ENCODE results near the gene ERFE. TPM values are rescaled to one million over a fixed set of nuclear protein-coding genes. Genes with fewer than 3 reads are reported as not detected.
A peak's percentile ranks its signal among the peaks of the same experiment; 100 is the strongest.

Gene ERFE
- total RNA-seq, 1 experiment from 2014 or later: 2.8 TPM

DNA sequence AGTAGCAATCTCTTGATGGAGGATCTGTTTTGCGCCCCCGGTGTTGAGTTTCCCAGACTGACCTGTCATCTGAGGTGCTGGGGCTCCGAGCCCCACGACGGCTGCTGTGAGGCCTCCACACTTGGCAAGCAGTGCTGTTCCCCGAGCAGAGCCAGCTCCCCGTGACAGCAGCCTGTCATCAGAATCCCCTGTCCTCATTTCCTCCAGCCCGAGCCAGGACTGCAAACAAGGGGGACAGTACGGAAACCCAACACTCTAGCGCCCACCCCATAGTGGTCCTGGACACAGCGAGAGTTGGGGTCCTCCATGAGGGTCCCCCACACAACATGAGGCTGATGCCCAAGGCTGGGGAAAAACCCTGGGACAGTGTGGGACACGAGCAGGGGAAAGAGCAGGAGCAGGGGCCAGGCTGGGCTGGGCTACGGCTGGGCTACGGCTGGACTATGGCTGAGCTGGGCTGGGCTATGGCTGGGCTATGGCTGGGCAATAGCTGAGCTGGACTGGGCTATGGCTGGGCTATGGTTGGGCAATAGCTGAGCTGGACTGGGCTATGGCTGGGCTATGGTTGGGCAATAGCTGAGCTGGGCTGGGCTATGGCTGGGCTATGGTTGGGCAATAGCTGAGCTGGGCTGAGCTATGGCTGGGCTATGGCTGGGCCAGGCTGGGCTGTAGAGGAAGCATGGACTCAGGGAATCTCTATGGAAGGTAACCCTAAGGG lies 21.8 kb upstream of the ERFE start:
- Histone ChIP-seq H4K20me1 (ENCODE audit: insufficient read depth, low read depth, low read length) (no peaks in the 10 kb centered on the region), H3K79me2 (ENCODE audit: low read length) (no peaks in the 10 kb centered on the region), H3K4me3 (ENCODE audit: low read length) (no peak overlapping the region), H3K4me2 (ENCODE audit: low read depth, low read length, poor library complexity, severe bottlenecking) (no peak overlapping the region), H3K9me2 (replicated peaks; ENCODE audit: insufficient read depth, low read length) (no peaks in the 10 kb centered on the region), H3K36me3 (ENCODE audit: insufficient read depth, low read length) (no peaks in the 10 kb centered on the region), H3K9me3 (ENCODE audit: low read length) (no peaks in the 10 kb centered on the region), H3K9ac (ENCODE audit: low read length) (no peak overlapping the region), H3K4me1 (ENCODE audit: low read length) (peaks cover 16% of the 10 kb centered on the region), H3K27ac (ENCODE audit: low read length) (no peak overlapping the region), H2AFZ (ENCODE audit: low read length) (no peak overlapping the region), H3K27me3 (ENCODE audit: low read length) (no peaks in the 10 kb centered on the region)
- no peak for DNase-seq

DNA sequence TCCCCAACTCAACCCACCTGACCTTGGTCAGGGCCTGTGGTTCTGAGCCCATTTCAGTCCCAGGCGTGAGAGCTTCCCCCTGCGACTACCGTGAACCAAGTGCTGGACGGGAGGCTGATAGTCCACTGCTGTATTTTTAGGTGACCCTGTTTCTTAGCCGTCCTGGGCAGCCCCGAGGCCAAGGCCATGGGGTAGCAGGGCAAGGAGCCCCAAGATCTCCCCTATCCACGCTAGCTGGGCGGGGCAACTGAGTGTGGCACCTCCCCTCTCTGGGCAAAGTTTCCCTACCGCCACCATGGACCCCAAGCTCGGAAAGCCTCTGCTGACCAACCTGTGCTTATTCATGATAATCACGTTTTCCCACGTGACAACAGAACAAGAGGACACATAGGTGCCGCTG lies 20.9 kb upstream of the ERFE start:
- no peak overlapping the region for H3K27ac ChIP-seq (ENCODE audit: low read length)

DNA sequence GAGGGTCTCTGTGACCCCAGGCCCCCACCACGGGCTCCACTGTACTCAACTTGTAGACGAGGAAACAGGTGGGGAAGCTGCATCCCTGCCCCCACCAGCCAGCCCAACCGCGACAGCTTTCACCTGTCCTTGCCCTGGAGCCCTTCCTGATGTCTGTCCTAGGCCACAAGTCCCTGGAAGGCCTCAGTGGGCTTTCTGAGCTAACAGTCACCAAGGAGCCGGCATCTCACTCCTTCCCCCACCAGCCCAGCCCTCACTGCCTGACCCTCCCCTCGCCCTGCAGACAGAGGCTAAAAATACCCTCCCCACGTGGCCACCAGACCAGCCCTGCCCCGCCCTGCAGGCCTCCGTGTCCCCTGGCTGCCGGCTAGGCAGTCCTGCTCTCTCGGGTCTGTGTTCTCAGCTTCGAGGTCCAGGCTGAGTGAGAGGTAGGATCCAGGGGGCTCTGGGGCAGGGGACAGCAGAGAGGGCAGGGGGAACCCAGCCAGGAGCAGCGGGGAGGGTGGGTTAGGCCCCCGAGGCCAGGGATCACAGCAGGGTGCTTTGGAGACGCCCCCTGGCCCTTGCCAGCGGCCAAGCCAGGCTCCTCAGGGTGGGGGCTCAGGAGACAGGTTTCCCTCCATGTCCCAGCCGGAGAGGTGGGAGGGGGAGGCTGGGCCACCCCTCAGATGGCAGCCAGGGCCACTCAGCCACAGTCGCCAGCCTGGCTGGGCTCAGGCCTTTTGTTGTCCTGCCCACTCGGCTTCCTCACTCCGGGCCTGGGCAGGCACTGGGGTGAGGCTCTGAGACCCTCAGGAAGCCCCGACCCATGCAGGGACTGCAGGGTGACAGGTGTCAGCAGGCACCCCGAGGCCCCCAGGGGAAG lies 20.2 kb upstream of the ERFE start, which contains the start of gene KLHL30:
Gene KLHL30, plus strand, starts transcription at position 338 of the 865 bp plus-strand sequence. CDS start 2,087 bp downstream, outside the sequence.
- Histone ChIP-seq H3K36me3 (ENCODE audit: insufficient read depth, low read length) (no peaks in the 10 kb centered on the region), H3K4me1 (ENCODE audit: low read length) (peaks cover 16% of the 10 kb centered on the region), H3K27me3 (ENCODE audit: low read length) (no peaks in the 10 kb centered on the region), H2AFZ (ENCODE audit: low read length) (no peak within 1 kb of the TSS), H3K4me3 (ENCODE audit: low read length) (peak within 1 kb of the TSS; percentile 38; the same call in 1 of the 2 replicates), H4K20me1 (ENCODE audit: insufficient read depth, low read depth, low read length) (no peaks in the 10 kb centered on the region), H3K27ac (ENCODE audit: low read length) (no peak within 1 kb of the TSS), H3K4me2 (ENCODE audit: low read depth, low read length, poor library complexity, severe bottlenecking) (peak within 1 kb of the TSS; percentile 60), H3K9me3 (ENCODE audit: low read length) (no peaks in the 10 kb centered on the region), H3K79me2 (ENCODE audit: low read length) (no peaks in the 10 kb centered on the region), H3K9me2 (replicated peaks; ENCODE audit: insufficient read depth, low read length) (no peaks in the 10 kb centered on the region), H3K9ac (ENCODE audit: low read length) (peak within 1 kb of the TSS; percentile 14; the same call in 1 of the 2 replicates)
- DNase-seq: no peak

More for the DNA sequence above, 20.9 kb upstream of the ERFE start:
- DNase-seq: no peak
- Histone ChIP-seq H3K4me1 (ENCODE audit: low read length) (peaks cover 16% of the 10 kb centered on the region), H3K4me2 (ENCODE audit: low read depth, low read length, poor library complexity, severe bottlenecking) (no peak overlapping the region), H3K79me2 (ENCODE audit: low read length) (no peaks in the 10 kb centered on the region), H3K9me3 (ENCODE audit: low read length) (no peaks in the 10 kb centered on the region), H2AFZ (ENCODE audit: low read length) (no peak overlapping the region), H3K4me3 (ENCODE audit: low read length) (no peak overlapping the region), H4K20me1 (ENCODE audit: insufficient read depth, low read depth, low read length) (no peaks in the 10 kb centered on the region), H3K36me3 (ENCODE audit: insufficient read depth, low read length) (no peaks in the 10 kb centered on the region), H3K9ac (ENCODE audit: low read length) (no peak overlapping the region), H3K27me3 (ENCODE audit: low read length) (no peaks in the 10 kb centered on the region), H3K9me2 (replicated peaks; ENCODE audit: insufficient read depth, low read length) (no peaks in the 10 kb centered on the region)

DNA sequence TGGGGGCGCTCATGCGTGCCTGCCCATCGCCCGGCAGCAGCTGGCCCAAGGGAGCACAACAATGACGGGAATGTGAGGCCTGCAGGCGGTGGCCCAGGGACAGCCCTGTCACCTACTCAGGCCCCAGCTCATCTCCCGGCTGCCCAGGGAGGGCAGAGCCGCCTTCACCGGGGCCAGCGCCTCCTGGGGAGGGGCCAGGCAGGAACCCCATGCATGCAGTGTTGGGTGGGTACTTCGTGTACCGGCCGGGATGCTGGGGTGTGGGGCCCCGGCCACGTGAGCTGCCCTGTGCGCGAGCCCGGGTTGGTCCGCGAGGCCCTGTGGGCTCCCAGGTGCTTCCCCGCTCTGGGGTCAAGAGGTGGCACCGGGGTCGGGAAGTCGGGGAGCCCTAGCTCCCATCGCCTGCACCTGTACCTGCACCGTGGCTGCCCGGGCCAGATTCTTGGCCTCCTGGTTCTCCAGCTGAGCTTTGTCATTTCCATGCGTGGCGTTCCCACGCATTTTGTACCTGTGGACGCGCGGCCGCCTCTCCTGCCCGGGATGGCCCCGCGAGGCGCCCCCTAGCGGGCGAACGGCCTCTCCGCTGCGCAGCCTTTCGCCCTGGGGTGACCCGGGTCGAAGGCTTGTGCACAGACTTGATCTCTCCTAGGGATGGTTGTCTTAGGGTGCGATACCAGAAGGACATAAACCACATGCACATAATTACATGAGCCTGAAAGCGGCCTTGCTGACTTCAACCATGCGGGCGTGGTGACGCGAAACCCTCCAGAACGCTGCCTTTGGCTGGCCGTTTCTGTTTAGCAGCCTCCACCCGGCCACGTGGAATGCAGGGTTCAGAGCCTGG lies 19.4 kb upstream of the ERFE start:
- Histone ChIP-seq H3K27me3 (ENCODE audit: low read length) (no peaks in the 10 kb centered on the region), H3K4me3 (ENCODE audit: low read length) (peak overlapping the region; percentile 38; the same call in 1 of the 2 replicates), H3K9me3 (ENCODE audit: low read length) (no peaks in the 10 kb centered on the region), H4K20me1 (ENCODE audit: insufficient read depth, low read depth, low read length) (no peaks in the 10 kb centered on the region), H3K9me2 (replicated peaks; ENCODE audit: insufficient read depth, low read length) (no peaks in the 10 kb centered on the region), H3K27ac (ENCODE audit: low read length) (no peak overlapping the region), H3K36me3 (ENCODE audit: insufficient read depth, low read length) (no peaks in the 10 kb centered on the region), H3K4me1 (ENCODE audit: low read length) (peaks cover 16% of the 10 kb centered on the region), H3K79me2 (ENCODE audit: low read length) (no peaks in the 10 kb centered on the region), H3K4me2 (ENCODE audit: low read depth, low read length, poor library complexity, severe bottlenecking) (peak overlapping the region; percentile 60), H2AFZ (ENCODE audit: low read length) (no peak overlapping the region), H3K9ac (ENCODE audit: low read length) (peak overlapping the region; percentile 14; the same call in 1 of the 2 replicates)
- DNase-seq: peak; percentile 84

DNA sequence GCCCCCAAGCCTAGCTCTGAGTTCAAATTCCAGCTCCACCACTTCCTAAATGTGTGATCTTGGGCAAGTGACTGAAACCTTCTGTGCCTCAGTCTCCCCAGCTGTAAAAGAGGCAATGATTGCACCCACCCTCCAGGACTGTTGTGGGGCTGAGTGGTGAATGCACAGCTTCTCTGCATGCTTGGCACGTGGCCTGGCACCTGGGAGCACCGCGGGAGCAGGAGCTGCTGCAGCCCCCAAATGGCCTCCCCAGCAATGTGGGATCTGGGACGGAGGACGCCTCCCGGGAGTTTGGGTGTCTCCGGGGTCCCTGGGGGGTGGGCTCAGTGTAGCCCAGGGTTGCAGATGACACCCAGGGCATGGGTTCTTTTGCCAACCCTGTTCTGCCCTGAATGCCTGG lies 18.7 kb upstream of the ERFE start:
- Histone ChIP-seq H3K79me2 (ENCODE audit: low read length) (no peaks in the 10 kb centered on the region), H3K27ac (ENCODE audit: low read length) (no peak overlapping the region), H3K36me3 (ENCODE audit: insufficient read depth, low read length) (no peaks in the 10 kb centered on the region), H3K9me3 (ENCODE audit: low read length) (no peaks in the 10 kb centered on the region), H3K4me2 (ENCODE audit: low read depth, low read length, poor library complexity, severe bottlenecking) (no peak overlapping the region), H3K9ac (ENCODE audit: low read length) (no peak overlapping the region), H4K20me1 (ENCODE audit: insufficient read depth, low read depth, low read length) (no peaks in the 10 kb centered on the region), H2AFZ (ENCODE audit: low read length) (no peak overlapping the region), H3K27me3 (ENCODE audit: low read length) (no peaks in the 10 kb centered on the region), H3K4me3 (ENCODE audit: low read length) (no peak overlapping the region), H3K9me2 (replicated peaks; ENCODE audit: insufficient read depth, low read length) (no peaks in the 10 kb centered on the region), H3K4me1 (ENCODE audit: low read length) (peaks cover 16% of the 10 kb centered on the region)
- DNase-seq: no peak

DNA sequence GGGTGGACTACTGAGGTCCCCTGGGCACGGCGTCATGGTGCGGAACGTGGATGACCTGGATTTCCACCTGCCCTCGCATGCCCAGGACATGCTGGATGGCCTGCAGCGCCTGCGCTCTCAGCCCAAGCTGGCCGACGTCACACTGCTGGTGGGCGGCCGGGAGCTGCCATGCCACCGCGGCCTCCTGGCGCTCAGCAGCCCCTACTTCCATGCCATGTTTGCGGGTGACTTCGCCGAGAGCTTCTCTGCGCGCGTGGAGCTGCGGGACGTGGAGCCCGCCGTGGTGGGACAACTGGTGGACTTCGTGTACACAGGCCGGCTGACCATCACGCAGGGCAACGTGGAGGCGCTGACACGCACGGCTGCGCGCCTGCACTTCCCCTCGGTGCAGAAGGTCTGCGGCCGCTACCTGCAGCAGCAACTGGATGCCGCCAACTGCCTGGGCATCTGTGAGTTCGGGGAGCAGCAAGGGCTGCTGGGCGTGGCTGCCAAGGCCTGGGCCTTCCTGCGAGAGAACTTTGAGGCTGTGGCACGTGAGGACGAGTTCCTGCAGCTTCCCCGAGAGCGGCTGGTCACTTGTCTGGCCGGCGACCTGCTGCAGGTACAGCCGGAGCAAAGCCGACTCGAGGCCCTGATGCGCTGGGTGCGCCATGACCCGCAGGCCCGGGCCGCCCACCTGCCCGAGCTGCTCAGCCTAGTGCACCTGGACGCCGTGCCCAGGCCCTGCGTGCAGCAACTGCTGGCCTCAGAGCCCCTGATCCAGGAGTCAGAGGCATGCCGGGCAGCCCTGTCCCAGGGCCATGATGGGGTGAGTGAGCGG lies 17.8 kb upstream of the ERFE start:
- Histone ChIP-seq H4K20me1 (ENCODE audit: insufficient read depth, low read depth, low read length) (no peaks in the 10 kb centered on the region), H3K9ac (ENCODE audit: low read length) (no peak overlapping the region), H3K36me3 (ENCODE audit: insufficient read depth, low read length) (no peaks in the 10 kb centered on the region), H3K27me3 (ENCODE audit: low read length) (no peaks in the 10 kb centered on the region), H3K79me2 (ENCODE audit: low read length) (no peaks in the 10 kb centered on the region), H3K4me1 (ENCODE audit: low read length) (peaks cover 16% of the 10 kb centered on the region), H3K4me3 (ENCODE audit: low read length) (no peak overlapping the region), H2AFZ (ENCODE audit: low read length) (no peak overlapping the region), H3K9me3 (ENCODE audit: low read length) (no peaks in the 10 kb centered on the region), H3K9me2 (replicated peaks; ENCODE audit: insufficient read depth, low read length) (no peaks in the 10 kb centered on the region), H3K27ac (ENCODE audit: low read length) (no peak overlapping the region), H3K4me2 (ENCODE audit: low read depth, low read length, poor library complexity, severe bottlenecking) (no peak overlapping the region)
- DNase-seq: no peak

DNA sequence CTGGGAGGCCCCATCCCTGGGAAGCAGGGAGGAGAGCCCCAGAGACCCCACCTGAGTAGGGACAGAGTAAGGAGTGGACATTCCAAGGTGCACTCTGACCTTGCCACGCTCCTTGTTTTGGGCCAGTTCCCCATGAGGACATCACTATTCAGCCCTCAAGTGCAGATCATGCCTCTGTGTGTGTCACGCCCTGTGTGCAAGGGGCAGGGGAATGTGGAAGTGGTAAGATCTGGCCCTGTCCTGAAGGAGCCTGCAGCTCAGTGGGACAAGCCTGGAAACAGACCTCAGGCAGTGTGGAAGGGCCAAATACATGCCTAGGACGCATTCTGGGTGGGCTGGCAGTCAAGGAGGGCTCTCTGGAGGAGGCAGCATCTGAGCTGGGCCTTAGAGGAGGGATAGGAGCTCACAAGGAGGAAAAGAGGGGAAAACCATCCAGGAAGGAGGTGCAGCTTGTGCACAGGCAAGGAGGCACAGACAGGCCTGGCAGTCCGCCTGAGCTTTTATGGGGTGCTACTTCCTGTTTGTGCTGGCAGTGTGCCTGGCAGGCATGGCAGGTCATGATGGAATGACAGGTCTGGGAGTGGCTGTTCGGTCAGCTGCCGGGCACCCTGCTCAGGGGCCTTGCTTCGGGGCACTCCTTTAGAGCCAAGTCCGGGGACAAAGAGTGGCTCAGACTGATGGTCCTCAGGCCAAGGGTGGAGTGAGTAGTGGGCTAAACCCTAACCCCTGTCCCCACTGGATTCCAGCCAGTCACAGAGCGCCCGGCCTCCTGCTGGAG lies 17.0 kb upstream of the ERFE start:
- H3K36me3 ChIP-seq (ENCODE audit: insufficient read depth, low read length): no peaks in the 10 kb centered on the region

More for the DNA sequence above, 17.0 kb upstream of the ERFE start:
- H3K9ac ChIP-seq (ENCODE audit: low read length): no peak overlapping the region
- no peaks in the 10 kb centered on the region for H4K20me1 ChIP-seq (ENCODE audit: insufficient read depth, low read depth, low read length)
- H2AFZ ChIP-seq (ENCODE audit: low read length): no peak overlapping the region
- no peaks in the 10 kb centered on the region for H3K27me3 ChIP-seq (ENCODE audit: low read length)
- peak; percentile 50 for DNase-seq
- no peaks in the 10 kb centered on the region for H3K79me2 ChIP-seq (ENCODE audit: low read length)
- H3K27ac ChIP-seq (ENCODE audit: low read length): no peak overlapping the region
- no peaks in the 10 kb centered on the region for H3K9me3 ChIP-seq (ENCODE audit: low read length)
- no peaks in the 10 kb centered on the region for H3K9me2 ChIP-seq (replicated peaks; ENCODE audit: insufficient read depth, low read length)
- no peak overlapping the region for H3K4me3 ChIP-seq (ENCODE audit: low read length)
- H3K4me1 ChIP-seq (ENCODE audit: low read length): peaks cover 16% of the 10 kb centered on the region
- H3K4me2 ChIP-seq (ENCODE audit: low read depth, low read length, poor library complexity, severe bottlenecking): no peak overlapping the region

All from Karpas-422 (cell line).